ENCODE data around the gene SETX.

DNA sequence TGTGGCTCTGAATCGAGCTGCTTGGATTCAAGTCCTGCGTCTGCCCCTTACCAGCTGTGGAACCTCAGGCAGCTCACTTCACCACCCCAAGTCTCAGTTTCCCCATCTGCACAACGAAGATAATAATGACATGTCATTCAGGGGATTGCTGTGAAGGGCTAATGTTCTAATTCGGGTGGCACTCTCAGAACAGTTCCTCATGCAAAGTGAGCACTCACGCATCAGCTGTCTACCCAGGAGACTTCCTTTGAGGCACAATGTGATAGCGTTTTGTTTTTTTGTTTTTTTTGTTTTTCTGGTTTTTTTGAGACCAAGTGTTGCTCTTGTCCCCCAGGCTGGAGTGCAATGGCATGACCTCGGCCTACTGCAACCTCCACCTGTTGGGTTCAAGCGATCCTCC is 136.6 kb downstream of the SETX start:
- TF ChIP-seq, protein P1, sequence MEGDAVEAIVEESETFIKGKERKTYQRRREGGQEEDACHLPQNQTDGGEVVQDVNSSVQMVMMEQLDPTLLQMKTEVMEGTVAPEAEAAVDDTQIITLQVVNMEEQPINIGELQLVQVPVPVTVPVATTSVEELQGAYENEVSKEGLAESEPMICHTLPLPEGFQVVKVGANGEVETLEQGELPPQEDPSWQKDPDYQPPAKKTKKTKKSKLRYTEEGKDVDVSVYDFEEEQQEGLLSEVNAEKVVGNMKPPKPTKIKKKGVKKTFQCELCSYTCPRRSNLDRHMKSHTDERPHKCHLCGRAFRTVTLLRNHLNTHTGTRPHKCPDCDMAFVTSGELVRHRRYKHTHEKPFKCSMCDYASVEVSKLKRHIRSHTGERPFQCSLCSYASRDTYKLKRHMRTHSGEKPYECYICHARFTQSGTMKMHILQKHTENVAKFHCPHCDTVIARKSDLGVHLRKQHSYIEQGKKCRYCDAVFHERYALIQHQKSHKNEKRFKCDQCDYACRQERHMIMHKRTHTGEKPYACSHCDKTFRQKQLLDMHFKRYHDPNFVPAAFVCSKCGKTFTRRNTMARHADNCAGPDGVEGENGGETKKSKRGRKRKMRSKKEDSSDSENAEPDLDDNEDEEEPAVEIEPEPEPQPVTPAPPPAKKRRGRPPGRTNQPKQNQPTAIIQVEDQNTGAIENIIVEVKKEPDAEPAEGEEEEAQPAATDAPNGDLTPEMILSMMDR (IDR thresholded peaks at IDR 0.05), result no peak
- TF ChIP-seq EZH2 (IDR thresholded peaks at IDR 0.05; ENCODE audit: borderline replicate concordance, insufficient read depth, low read depth, low read length, poor library complexity, severe bottlenecking), result no peak

Data from B cell (primary cell).